Panc1 (cell line): ENCODE measurements around the gene PTPN1. TPM values are rescaled to one million over a fixed set of nuclear protein-coding genes. Genes with fewer than 3 reads are reported as not detected.
"Not testable (repeated sequence)": the region's sequence is repeated elsewhere in the genome, so short reads cannot be mapped to it uniquely, and the experiment has no call there.

ENCODE experiments used
- ATAC-seq: fragments of 200-7000 bp; cut with Tn5 transposase; 2 replicates; pipeline ENCODE4 v1.9.1; 2020; ENCODE audit warnings: mild to moderate bottlenecking, moderate library complexity
- BruUV-seq: library from RNA; stranded (reverse); fragments of 400-500 nt; replicated peaks from 2 replicates; lab custom pipeline; 2021; lab: Mats Ljungman, UMichigan
- CTCF ChIA-PET: fragments of 300-600 bp; sonication (Branson Sonifier 250); formaldehyde crosslinking; loops from one replicate; lab custom pipeline; 2022; ENCODE audit warnings: antibody characterized with exemption; lab: Charles Lee
- POLR2A ChIA-PET: fragments of 300-600 bp; sonication (Branson Sonifier 250); formaldehyde crosslinking; loops from one replicate; lab custom pipeline; 2022; ENCODE audit warnings: antibody characterized with exemption; lab: Charles Lee
- DNase-seq: peaks from one replicate; pipeline ENCODE4 v3.0.0-alpha.2; 2010; ENCODE audit warnings: low read depth, low spot score
- H3K27ac ChIP-seq: 2 replicates; pipeline ENCODE4 v1.5.1; 2011; ENCODE audit warnings: mild to moderate bottlenecking, low read length, inconsistent platforms
- H3K27me3 ChIP-seq: fragments of 200-500 bp; sonication (Bioruptor generic); 2 replicates; pipeline ENCODE4 v1.6.0; 2014; ENCODE audit warnings: low read length, inconsistent platforms; ENCODE audit not compliant: control insufficient read depth, insufficient read depth
- H3K36me3 ChIP-seq: fragments of 200-500 bp; sonication (Bioruptor generic); 2 replicates; pipeline ENCODE4 v1.5.1; 2014; ENCODE audit warnings: inconsistent platforms, mild to moderate bottlenecking, low read length, moderate library complexity; ENCODE audit not compliant: control insufficient read depth, insufficient read depth
- H3K4me1 ChIP-seq: 2 replicates; pipeline ENCODE4 v1.5.1; 2011; ENCODE audit warnings: inconsistent platforms, mild to moderate bottlenecking, low read length, moderate library complexity; ENCODE audit not compliant: control insufficient read depth, insufficient read depth
- H3K4me3 ChIP-seq, 2 experiments: 2 replicates each; pipeline ENCODE4 v1.5.1; 2011 to 2012; ENCODE audit warnings: low read depth in 2 of 2, low read length in 2 of 2, mild to moderate bottlenecking in 2 of 2, inconsistent platforms in 1 of 2, moderate library complexity in 1 of 2
- H3K9me3 ChIP-seq: fragments of 200-500 bp; sonication (Bioruptor generic); 2 replicates; pipeline ENCODE4 v1.5.1; 2014; ENCODE audit warnings: low read depth, mild to moderate bottlenecking, inconsistent platforms, low read length, moderate library complexity; ENCODE audit not compliant: control insufficient read depth, insufficient read depth
- CTCF ChIP-seq: fragments of 450-650 bp; IDR thresholded peaks from 2 replicates; pipeline ENCODE4 v1.5.1; 2017; ENCODE audit warnings: mild to moderate bottlenecking
- POLR2AphosphoS5 ChIP-seq: IDR thresholded peaks from 2 replicates; pipeline ENCODE4 v1.6.1; 2012; ENCODE audit warnings: mild to moderate bottlenecking, low read depth, low read length, moderate library complexity
- REST ChIP-seq, 2 experiments: IDR thresholded peaks; 2 replicates each; pipeline ENCODE4 v1.6.1; 2011 to 2012; ENCODE audit warnings: low read depth in 2 of 2, control low read depth in 1 of 2, low read length in 1 of 2, mild to moderate bottlenecking in 1 of 2, moderate library complexity in 1 of 2; ENCODE audit not compliant: insufficient read depth in 1 of 2
- SIN3A ChIP-seq: IDR thresholded peaks from 2 replicates; pipeline ENCODE4 v1.6.1; 2012; ENCODE audit warnings: low read depth, mild to moderate bottlenecking, low read length, moderate library complexity, borderline replicate concordance; ENCODE audit not compliant: insufficient read depth
- TCF7L2 ChIP-seq: IDR thresholded peaks from 2 replicates; pipeline ENCODE4 v1.6.1; 2011; ENCODE audit warnings: mild to moderate bottlenecking, low read depth, low read length, inconsistent platforms
- in situ Hi-C: cut with HindIII; loops from 2 replicates; pipeline ENCODE4 v1.10.0; 2016; ENCODE audit warnings: low sequenced_read_pairs, low pct_unique_long_range_greater_than_20kb
- intact Hi-C: fragments of 100-400 bp; cut with micrococcal nuclease; formaldehyde crosslinking; loops from one replicate; pipeline ENCODE4 v1.10.0; 2022; ENCODE audit not compliant: unreplicated experiment
- total RNA-seq: library from RNA; stranded (reverse); gene quantifications from one replicate; pipeline ENCODE4 v1.2.1, GENCODE V29; 2021; ENCODE audit not compliant: unreplicated experiment

Gene PTPN1
- total RNA-seq, 1 experiment from 2014 or later = 42.2 TPM

- in situ Hi-C loops (no loop called here), intact Hi-C loops (no loop called here)
- peaks cover 44% of the 10 kb centered on the region for H3K4me1 ChIP-seq
- H3K4me3 ChIP-seq = no peak overlapping the region
- peak overlapping the region; percentile 44 for H3K27ac ChIP-seq
- ChIA-PET POLR2A (no interaction called here), CTCF (no interaction called here)
- no peak for TF ChIP-seq SIN3A
- 0 out of 2 replicates have a peak, but pooled peaks have one; percentile 17 for TF ChIP-seq POLR2AphosphoS5
- no TSS peak for BruUV-seq
- H3K27me3 ChIP-seq = no peaks in the 10 kb centered on the region
- H3K36me3 ChIP-seq = no peaks in the 10 kb centered on the region
- no peaks in the 10 kb centered on the region for H3K9me3 ChIP-seq
- ATAC-seq (no peak), DNase-seq (no peak)
Measured at GRCh38 chr20:50597406-50597969, 87.3 kb downstream of the PTPN1 start.

- intact Hi-C loops = no loop called here
- no peak for ATAC-seq
Measured at GRCh38 chr20:50598074-50598473, 87.9 kb downstream of the PTPN1 start.

GRCh38 chr20:50598768-50599167 is 88.6 kb downstream of the PTPN1 start:
- H3K9me3 ChIP-seq, H3K27me3 ChIP-seq, DNase-seq, H3K4me3 ChIP-seq, BruUV-seq, ATAC-seq, H3K36me3 ChIP-seq, in situ Hi-C loops, H3K27ac ChIP-seq, intact Hi-C loops, POLR2A ChIA-PET: not testable (repeated sequence)
- CTCF ChIA-PET = interaction anchor here (0.7 kb wide), 1 partner anchor 10 kb away, joined by 6 read pairs; no protein-coding TSS in a partner anchor
- peaks cover 32% of the 10 kb centered on the region for H3K4me1 ChIP-seq

More at GRCh38 chr20:50598074-50598473, 87.9 kb downstream of the PTPN1 start:
- no peaks in the 10 kb centered on the region for H3K36me3 ChIP-seq
- H3K4me1 ChIP-seq = peaks cover 38% of the 10 kb centered on the region
- TF ChIP-seq TCF7L2 (no peak), SIN3A (no peak), POLR2AphosphoS5 (no peak), REST (IDR thresholded peaks at IDR 0.05; ENCODE audit: insufficient read depth in 1 of 2, low read depth in 2 of 2, low read length in 1 of 2) (no peak), CTCF (no peak)
- H3K9me3 ChIP-seq = no peaks in the 10 kb centered on the region
- no peaks in the 10 kb centered on the region for H3K27me3 ChIP-seq
- no peak for DNase-seq
- in situ Hi-C loops = no loop called here
- BruUV-seq = no TSS peak
- ChIA-PET POLR2A (no interaction called here), CTCF (no interaction called here)
- peak overlapping the region; percentile 44 for H3K27ac ChIP-seq
- H3K4me3 ChIP-seq = no peak overlapping the region
